SIG-M5 treated with dmso at 0.1 percent for 504 hours (cell line): Measurements from ENCODE around the gene PARPBP.
"Not testable (repeated sequence)": the region's sequence is repeated elsewhere in the genome, so short reads cannot be mapped to it uniquely, and the experiment has no call there.

Source experiments
- DNase-seq: peaks from one replicate; lab custom pipeline; 2025; ENCODE audit not compliant: unreplicated experiment; lab: John Stamatoyannopoulos, UW

PARPBP gene

GRCh38 chr12:102240859-102241258, 120.9 kb downstream of the PARPBP start:
- not testable (repeated sequence) for DNase-seq
